ENCODE results near the gene ARAP1.
A peak's percentile ranks its signal among the peaks of the same experiment; 100 is the strongest.
"Not testable (repeated sequence)": the region's sequence is repeated elsewhere in the genome, so short reads cannot be mapped to it uniquely, and the experiment has no call there.

ARAP1 gene

DNA sequence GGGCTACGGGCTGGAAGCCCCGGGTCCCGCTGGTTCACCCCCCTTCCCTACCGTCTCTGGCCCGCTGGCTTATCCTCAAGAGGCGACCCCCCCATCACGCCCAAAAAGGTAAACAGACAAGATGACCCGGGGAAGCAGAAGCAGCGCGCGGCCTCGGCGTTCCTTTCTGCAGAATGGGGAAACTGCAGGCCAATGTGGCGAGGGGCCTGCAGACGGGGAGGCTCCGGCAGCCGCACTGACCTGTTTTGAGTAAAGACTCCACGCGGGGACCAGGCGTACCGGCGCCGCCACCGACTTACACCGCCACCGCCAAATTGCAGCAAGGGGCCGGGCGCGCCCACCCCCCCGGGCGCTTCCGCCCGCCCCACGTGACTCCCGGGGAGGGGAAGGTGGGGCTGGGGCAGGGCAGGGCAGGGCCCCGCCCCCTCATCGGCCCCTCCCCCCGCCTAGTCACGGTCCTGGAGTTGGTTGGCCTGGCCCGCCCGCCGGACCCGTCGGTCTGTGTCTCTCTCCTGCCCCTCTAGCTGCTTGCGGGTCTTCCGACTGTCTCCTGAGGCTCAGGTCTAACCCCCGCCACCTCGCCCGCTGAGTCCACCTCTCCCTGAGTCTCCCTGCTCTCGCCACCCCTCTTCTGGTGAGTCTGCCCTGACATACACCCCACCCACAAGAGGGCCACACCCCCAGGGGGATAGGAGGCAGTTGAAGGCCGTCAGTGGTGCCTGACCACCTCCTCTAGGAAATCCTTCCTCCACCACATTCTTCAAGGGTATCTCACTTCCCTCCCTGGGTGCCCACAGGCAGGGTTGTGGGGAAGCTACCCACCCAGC lies at the start of gene ARAP1:
Gene ARAP1 (minus strand): TSS at position 321 of the 827 bp plus-strand sequence. CDS start 25,280 bp downstream, outside the sequence.
- DNase-seq = peak; percentile 83

DNA sequence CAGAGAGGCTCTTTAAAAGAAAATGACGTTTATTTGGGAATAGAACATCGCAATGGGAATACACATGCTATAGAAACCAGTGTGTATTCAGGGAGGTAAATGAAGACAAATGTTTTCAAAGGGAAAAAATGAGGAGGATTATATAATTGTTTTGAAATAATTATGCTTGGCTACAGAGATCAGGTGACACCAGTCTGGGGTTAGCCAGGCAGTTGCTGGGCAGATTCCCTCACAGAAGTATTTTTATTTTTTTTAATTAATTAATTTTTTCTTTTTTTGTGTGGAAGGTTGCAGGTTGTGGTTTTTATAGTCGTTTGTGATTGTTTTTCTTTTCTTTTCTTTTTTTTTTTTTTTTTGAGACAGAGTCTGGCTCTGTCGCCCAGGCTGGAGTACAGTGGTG lies 47.2 kb upstream of the ARAP1 start:
- DNase-seq = no peak

DNA sequence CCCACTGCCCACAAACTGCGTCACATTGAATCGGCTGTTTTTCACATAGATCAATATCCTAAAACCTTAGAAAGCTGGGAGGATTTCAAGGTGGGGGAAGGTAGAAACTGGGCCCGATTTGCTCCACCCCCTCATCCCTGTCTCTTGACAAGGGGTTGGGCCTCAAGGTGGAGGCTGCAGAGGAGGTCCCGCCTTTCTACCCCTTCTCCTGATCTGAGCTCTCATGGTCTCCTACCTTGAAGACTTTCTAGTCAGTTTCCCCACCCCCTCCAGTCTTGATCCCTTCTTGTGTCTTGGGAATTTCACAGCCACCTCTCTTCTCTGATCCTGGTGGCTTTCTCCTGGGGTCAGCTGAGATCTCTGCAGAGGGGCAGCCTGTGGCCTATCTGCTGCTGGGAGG lies 46.2 kb upstream of the ARAP1 start:
- DNase-seq = no peak

DNA sequence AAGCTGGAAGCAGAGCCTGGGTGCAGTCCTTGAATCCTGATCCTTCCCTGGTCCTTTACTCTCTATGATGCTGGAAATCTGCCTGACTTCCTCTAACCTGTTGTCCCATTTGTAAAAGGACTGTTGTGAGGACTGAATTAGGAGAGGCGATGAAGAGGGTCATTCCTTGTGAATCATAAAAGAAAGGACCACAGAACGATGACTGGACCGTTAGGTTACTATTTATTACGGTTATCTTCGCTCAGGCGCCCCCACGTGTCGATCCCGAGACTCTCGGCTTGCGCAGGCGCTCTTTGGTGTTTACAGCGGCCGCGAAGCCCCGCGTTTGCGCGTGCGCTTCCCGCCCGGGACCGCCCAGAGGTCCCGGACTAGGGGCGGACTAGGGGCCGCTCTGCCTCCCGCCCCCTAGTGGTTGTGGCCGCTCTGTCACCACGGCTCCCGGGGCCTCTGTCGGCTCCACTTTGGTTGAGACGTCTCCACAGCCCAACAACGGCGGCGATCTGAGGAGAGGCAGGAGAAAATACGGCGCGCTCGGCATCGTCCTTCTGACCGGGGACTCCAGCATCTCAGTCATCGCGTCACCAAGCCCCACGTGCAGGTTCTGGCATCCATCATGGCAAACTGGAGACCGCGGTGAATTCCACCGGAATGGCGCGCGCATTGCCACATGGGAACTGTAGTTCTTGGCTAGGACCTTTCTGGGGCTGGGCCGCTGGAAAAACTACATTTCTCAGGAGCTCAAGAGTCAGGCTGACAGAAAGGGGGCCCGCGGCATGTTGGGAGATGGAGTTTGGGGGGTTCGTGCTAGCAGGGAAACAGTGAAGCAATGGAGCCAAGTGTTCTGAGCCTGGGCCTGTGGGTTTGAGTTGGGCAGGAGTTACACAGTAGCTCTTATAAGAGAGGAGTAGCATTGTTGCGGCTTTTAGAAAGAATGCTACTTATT lies 41.5 kb upstream of the ARAP1 start, which contains the start of gene STARD10:
Gene STARD10 (minus strand): TSS at position 623 of the 943 bp plus-strand sequence. CDS start 12,866 bp downstream, outside the sequence.
- DNase-seq = peak; percentile 96

DNA sequence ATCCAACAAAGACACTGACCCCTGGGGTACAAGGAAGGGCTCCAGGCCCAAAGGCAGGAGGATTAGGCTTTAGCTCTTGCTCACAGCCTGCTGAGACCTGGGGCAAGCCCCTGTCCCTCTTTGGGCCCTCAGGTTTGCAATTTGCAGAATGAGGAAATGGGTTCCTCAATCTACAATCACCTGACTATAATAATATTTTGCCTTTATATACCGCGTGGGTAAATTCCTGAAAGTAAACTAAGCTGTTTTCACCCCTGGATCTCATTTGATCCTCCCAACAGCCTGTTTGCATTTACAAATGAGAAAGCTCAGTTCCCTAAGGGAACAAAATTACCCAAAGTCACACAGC lies 40.8 kb upstream of the ARAP1 start:
- DNase-seq = no peak

DNA sequence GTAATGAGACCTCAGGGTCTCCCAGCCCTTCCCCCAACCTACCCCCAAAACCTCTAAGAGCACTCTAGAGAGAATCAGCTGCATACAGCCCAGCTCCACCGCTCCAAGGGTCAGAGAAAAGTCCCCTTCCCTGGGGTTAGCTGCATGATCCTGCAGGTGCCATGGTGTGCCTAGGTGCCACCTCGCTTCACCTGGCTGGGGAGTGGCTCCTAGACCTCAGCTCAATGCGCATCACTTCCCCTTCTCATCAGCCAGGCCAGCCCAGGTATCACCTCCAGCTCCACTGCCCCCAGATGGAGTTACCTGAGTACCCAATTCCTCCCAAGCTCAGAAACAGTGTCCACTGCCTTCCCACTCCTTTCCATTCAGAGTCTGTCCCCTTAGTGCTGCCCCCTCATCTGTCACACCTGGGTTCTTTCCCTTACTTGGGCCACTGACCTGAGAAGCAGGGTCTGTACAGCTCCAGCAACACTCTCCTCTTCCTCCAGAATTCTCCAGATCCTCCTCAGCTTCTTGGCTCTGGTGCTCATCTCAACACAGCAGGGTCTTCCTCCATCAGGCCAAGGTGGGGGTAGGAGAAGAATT lies 40.3 kb upstream of the ARAP1 start:
- DNase-seq = no peak

DNA sequence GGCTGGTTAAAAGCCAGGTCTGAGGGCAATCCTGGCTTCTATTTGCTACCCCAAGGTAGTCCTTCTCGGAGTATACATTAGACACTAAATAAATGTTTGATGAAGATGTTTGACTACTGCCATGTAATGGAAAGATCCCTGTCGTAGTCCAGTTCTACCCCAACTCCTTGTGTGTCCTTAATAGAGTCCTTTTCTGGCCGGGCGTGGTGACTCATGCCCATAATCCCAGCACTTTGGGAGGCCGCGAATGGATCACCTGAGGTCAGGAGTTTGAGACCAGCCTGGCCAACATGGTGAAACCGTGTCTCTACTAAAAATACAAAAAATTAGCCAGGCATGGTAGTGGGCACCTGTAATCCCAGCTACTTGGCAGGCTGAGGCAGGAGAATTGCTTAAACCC lies 39.0 kb upstream of the ARAP1 start:
- not testable (repeated sequence) for DNase-seq

DNA sequence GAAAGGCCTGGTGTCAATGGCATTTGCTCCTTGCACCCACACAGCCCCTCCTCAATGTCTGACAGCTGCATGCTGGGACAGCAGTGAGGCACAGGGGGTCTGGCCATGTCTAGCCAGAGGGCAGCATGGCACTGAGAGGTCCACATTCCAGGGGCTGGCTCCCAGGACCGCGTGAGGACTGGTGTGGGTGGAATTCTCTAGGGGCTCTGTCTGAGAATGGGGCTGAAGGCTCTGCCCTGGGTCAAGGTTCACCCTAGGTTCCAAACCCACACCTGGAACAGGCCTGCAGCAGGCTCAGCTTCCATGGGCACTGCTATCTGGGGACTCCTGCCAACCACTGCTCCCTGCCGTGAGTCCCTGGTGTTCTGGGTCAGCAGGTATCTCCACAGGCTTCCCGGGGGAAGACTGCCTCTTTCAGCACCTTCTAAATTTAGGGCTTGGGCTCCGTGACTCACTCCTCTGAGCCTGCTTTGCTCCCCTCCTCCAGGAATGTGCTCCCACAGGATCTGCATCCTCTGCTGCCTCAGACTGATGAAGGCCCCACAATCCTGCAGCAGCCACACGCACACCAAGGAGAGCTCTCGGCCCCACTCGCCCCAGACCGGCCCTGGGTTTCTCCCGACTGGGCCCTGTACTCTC lies 37.4 kb upstream of the ARAP1 start:
- DNase-seq = no peak

DNA sequence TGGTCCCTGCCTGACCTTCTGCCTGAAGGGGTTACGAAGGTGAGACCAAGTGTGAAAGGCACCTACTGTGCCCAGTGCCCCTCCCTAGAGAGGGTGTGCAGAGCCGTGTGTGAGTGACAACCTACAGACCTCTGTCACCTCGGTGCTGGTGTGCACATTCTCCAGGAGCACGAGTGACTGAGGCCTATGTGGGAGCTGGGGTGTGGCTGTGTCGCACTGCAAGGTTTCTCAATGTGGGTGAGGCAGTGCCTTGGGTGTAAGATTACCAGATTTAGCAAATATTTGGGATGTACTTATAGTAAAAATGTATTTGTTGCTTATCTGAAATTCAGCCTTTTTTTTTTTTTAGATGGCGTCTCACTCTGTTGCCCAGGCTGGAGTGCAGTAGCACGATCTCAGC lies 36.0 kb upstream of the ARAP1 start:
- no peak for DNase-seq

DNA sequence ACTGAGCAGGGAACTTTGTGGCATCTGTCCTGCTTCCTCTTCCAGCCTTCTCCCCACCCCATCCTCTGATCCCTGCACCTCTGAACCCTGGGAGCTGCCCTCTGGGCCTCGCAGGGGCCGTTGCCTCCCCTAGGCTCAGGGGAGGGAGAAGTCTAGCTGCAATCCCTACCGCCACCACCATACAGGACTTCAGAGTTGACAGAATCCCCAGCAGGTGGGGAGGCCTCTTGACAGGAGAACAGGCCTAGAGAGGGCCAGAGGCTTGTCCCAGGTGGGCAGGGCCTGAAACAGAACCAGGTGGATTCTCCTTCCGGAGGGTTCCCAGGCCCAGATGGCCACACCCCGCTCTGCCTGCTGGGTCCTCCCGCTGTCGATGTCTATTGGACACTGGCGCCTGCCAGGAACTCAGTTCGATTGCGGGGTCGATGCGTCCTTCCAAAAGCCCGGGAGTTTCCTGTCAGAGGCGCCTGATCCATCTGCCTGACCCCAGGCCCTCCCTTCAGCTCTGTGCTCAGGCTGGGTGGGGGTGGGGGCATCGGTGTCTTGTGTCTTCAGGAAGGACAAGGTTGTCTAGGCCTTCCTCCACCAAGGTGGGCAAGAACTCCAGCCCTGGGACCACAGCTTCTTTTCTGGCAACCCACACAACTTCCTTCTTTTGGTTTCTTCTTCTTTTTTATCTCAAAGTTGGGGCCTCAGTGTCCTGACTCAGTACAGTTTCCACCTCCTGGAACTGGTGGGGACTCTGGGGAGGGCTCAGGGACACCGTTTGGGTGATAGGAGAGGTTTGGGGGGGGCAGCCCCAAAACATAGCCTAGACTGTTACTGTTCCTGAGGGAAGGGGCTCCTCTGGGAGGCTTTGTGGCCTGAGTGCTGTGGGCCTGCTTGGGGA lies 35.3 kb upstream of the ARAP1 start:
- DNase-seq = no peak

DNA sequence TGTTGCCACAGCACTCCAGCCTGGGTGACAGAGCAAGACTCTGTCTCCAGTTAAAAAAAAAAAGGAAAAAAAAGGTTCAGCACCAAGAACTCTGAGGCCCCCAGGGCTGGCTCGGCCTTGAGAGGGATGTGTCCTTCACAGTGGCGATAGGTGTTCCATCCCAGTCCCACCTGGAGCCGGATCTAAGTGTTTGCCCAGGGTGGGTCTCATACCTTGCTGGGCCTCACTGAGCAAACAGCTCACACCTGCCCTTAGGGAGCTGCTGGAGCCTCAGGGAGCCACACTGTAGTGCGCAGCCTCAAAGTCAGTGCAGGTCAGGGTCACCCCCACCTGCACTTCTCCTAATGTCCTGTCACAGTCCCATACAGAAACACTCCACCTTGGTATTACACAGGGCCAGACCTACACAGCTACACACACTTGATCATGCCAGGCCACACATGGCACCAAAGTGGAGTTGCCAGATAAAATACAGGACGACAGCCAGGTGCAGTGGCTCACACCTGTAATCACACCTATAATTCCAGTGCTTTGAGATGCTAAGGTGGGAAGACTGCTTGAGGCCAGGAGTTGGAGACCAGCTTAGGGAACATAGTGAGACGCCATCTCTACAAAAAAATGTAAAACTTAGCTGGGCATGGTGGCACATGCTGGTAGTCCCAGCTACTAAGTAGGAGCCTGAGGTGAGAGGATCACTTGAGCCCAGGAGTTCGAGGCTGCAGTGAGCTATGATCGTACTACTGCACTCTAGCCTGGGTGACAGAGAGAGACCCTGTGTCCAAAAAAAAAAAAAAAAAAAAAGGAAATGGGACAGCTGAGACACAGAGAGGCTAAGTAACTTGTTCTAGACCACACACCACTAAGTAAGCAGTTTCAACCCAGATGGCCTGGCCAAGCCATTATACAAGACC lies 34.4 kb upstream of the ARAP1 start:
- no peak for DNase-seq

DNA sequence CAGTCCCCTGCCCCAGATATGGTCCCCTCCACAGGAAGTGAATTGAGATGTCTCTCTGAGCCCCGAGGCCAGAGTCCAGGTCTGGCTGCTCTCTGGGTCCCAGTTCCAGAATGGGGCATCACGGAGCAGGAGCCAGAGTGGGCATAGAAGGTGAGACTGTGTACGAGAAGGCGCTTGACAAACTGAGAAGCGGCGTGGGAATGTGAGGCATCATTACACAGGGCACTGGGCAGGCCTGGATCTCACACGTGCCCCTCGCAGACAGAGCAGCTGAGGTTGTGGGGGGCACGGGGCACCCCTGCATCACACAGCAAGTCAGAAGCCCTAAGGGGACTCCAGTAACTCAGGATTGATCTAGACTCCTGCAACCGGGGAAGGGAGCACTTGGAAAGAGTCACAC lies 32.5 kb upstream of the ARAP1 start:
- DNase-seq = no peak

DNA sequence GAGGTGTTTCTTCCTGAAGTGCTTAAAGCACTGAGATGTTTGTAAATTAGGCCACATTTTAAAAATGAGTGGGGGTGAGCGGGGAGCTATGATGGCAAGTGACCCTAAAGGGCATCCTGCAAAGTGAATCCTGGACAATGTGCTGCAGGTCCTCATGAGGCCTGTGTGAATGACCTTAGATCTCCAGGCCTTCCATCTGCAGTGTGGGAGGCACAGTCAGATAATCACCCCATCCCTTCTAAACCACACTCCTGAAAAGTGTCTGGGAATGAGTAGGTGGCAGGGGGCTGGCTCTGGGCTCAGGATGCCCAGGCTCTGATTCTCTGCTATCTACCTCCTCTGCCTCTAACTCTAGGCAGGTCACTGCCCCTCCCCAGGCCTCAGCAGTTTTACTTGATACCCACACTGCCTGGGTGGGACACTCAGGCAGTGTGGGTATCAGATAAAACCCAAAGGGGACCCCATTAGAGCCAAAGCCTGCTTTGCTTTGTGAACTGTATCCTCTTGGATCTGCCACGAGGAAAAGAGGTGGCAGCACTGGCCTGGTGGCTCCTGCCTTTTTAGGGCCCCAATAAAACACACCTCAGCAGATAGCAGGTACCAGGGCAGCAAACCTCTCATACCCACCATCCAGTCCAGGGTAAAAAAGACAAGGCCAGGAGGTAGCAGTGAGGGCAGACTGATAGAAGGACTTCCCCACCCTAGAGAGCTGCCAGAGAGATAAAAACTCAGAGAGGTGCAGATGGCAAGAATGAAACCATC lies 31.1 kb upstream of the ARAP1 start:
- DNase-seq = no peak

DNA sequence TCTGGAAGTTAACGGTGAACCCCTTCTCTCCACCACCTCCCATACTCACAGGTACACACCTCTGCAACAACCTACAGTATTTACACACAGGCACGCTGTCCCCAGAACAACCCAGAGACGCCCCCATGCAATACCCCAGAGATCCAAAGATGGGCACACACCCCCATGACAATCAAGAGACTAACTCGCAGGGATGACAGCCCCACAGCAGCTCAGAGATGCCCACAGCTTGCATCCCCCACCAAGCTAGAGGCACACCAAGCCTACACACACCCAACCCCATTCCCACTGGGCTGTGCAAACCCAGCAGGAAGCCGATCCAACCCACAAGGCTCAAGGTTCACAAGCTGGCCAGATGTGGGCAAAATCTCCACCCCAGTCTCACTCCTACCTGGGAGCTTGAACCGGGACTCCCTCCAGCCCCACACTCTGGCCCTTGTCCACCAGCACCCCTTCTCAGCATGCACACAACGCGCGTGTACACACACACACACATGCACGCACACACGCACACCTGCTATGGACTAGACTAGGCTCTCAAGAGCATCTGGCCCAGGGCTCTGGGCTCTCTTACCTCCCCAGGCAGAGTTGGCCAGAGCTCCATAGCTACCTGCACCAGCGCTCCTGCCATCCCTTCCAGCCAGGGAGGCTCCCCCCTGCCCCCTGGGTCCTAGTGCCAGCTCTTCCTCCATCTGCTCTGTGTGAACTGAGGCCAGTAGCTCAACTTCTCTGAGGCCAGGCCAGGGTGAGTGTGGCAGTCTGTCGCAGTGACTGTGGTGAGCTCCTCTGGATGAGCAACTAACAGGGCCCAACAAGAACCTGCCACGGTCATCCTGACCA lies 30.1 kb upstream of the ARAP1 start:
- DNase-seq = no peak

DNA sequence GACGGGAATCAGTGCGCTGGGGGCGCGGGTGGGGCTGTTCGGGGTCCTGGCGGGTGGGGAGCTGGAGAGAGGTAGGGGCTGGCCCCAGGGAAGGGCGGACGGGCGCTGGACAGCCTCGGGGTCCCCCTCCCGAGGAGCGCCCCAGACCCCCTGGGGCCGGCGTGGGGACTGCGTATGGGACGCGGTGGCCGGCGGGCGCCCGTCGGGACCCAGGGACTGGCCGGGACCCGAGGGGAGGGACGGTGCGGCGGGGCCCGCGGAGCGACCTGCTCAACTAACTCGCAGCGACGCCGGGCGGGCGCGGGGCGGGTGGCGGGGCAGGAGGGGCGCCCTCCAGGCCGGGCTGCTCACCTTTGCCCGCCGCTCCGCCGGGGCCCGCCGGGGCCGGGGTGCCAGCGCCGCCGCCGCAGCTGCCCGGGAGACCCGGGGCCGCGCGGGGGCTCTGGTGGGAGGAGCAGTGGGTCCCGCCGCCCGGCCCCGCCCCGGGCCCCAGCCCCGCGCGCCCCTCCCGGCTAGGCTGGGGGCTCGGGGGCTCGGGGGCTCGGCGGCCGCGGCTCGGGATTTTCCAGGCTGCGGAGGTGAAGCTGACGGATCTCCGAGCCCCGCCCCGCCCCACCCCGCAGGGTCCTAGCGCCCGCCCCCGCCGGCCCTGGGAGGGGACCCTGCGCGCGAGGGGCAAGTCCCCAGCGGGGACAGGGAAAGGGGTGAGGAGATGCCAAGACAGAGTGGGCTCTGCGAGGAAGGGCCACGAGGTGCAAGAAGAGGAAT lies 29.3 kb upstream of the ARAP1 start:
- DNase-seq = peak; percentile 69

DNA sequence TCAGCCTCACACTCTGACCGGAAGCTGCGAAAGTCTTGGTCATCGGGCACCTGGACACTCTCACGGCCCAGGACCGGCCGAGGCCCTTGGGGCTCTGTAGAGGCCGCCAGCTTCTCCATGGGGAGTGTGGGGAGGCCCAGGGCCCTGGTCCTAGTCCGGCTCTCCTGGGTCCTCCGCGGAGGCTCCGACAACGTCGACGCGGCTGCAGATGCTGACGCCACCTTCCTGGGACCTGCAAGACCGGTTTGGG lies 28.8 kb upstream of the ARAP1 start:
- DNase-seq = no peak

DNA sequence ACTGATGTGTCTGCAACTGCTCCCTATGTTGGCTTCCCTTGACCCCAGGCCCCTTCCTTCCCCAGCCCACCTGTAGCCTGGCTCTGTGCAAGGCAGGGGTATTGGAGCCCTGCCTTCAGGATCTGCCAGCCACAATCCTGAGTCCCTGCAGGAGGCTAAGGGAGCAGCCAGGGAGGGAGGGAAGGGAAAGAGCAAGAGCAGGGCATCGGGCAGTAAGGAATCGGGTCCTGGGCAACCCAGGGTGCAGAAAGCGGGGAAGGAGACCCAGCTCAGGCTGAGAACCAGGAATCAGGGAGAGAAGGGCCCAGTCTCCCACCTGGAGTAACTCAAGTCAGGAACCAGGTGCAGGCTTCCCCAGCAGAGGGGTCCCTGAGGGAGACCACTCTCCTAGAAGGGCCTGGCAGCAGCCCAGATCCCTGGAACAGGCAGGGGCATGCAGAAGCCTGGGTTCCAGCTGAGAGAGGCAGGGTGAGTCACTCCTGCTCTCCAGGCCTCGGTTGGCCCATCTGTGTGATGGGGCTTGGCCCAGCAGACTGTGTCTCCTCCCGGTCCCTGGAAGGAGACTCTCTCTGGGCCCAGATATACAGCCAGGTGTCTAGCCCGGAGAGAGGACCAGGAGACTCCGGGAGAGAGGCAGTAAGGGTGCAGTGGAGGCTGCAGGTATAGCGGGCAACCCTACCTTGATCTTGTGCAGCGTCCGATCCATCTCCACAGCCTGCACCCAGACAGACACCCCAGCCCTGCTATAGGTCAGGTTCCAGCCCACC lies 28.3 kb upstream of the ARAP1 start:
- DNase-seq = no peak

Measured in CD4-positive, alpha-beta T cell treated with Interleukin-10 for 1 hour (primary cell).